ENCODE measurements around the gene RIGI.

- TF ChIP-seq CTCF (IDR thresholded peaks at IDR 0.05 in 2 of 3, conservative IDR thresholded peaks at IDR 0.05 in 1 of 3; ENCODE audit: insufficient read depth in 2 of 3, low read depth in 1 of 3, low read length in 3 of 3) (no peak), TAF1 (IDR thresholded peaks at IDR 0.05; ENCODE audit: control insufficient read depth, extremely low read depth, insufficient read depth, low read length, severe bottlenecking) (no peak), ZBTB43 (CRISPR knock-in tag; IDR thresholded peaks at IDR 0.05) (no peak), FOS (IDR thresholded peaks at IDR 0.05; ENCODE audit: extremely low read depth, insufficient read length) (no peak), TRIM28 (IDR thresholded peaks at IDR 0.05) (no peak), HNRNPH1 (optimal IDR thresholded peaks at IDR 0.05; ENCODE audit: low read depth, low read length) (no peak)
Measured at GRCh38 chr9:32525709-32526030, 326 bp downstream of the RIGI start.
